Gastrocnemius medialis (tissue), 4 donors: ENCODE measurements around the gene ERICH6B. TPM values are rescaled to one million over a fixed set of nuclear protein-coding genes. Genes with fewer than 3 reads are reported as not detected.

ENCODE experiments used
- ATAC-seq, 2 donors: fragments of 150-250 bp; one replicate each; pipeline ENCODE4 v1.9.1; 2016
- DNase-seq, 2 donors: peaks; one replicate each; pipeline ENCODE4 v3.0.0-alpha.2; 2019
- H3K27ac ChIP-seq, 4 donors: fragments of 200-600 bp; sonication (generic); 1 replicate in 1 of 4; 2 replicates in 3 of 4; pipeline ENCODE4 v1.5.1; 2016 to 2018; ENCODE audit warnings: mild to moderate bottlenecking in 2 of 4, moderate library complexity in 1 of 4
- H3K27me3 ChIP-seq, 3 donors: fragments of 200-600 bp; sonication (generic) in 2 of 3; 1 replicate in 1 of 3; 2 replicates in 2 of 3; pipeline versions ENCODE4 v1.5.1 to v1.6.0; 2016 to 2019; ENCODE audit warnings: mild to moderate bottlenecking in 1 of 3, moderate library complexity in 1 of 3
- H3K36me3 ChIP-seq, 2 donors: fragments of 200-600 bp; sonication (generic) in 1 of 2; one replicate each; pipeline ENCODE4 v1.5.1; 2017 to 2018
- H3K4me1 ChIP-seq, 2 donors: fragments of 200-600 bp; sonication (generic) in 1 of 2; one replicate each; pipeline ENCODE4 v1.5.1; 2016 to 2017; ENCODE audit warnings: mild to moderate bottlenecking in 2 of 2
- H3K4me3 ChIP-seq, 4 donors: fragments of 200-600 bp; sonication (generic) in 3 of 4; 1 replicate in 1 of 4; 2 replicates in 3 of 4; pipeline ENCODE4 v1.5.1; 2016 to 2019; ENCODE audit warnings: mild to moderate bottlenecking in 2 of 4
- H3K9me3 ChIP-seq, 3 donors: fragments of 200-600 bp; sonication (generic) in 2 of 3; 1 replicate in 1 of 3; 2 replicates in 2 of 3; pipeline ENCODE4 v1.5.1; 2016 to 2019
- POLR2A ChIP-seq, 2 donors: fragments of 450-650 bp; IDR thresholded peaks; one replicate each; pipeline ENCODE4 v1.6.1; 2017; ENCODE audit warnings: antibody characterized with exemption in 2 of 2, mild to moderate bottlenecking in 2 of 2, moderate library complexity in 2 of 2
- in situ Hi-C, 4 donors: fragments of 200-750 bp; cut with MboI; loops; one replicate each; pipeline versions ENCODE4 v1.15.0 to v1.8.0; 2017; ENCODE audit warnings: low sequenced_read_pairs in 4 of 4
- intact Hi-C: fragments of 100-400 bp; cut with DNase I; formaldehyde crosslinking; loops from one replicate; pipeline ENCODE4 v1.15.1; 2023; ENCODE audit warnings: low total_unique reads
- total RNA-seq, 4 donors: library from RNA; depleted of rRNA; stranded (reverse); fragments of >200 nt; gene quantifications; one replicate each; pipeline versions ENCODE4 v1.1.0 to v1.2.3, GENCODE V29; 2016
- TF ChIP-seq, protein P1 (sequence below), 5 experiments: fragments of 450-650 bp in 3 of 5; fragments of 200-600 bp in 2 of 5; sonication (generic) in 2 of 5; IDR thresholded peaks in 4 of 5; conservative IDR thresholded peaks in 1 of 5; 1 replicate in 4 of 5; 2 replicates in 1 of 5; pipeline ENCODE4 v1.5.1; 2016 to 2019; ENCODE audit warnings: antibody characterized with exemption in 5 of 5, mild to moderate bottlenecking in 3 of 5, moderate library complexity in 3 of 5

ERICH6B gene
- total RNA-seq, 4 donors from 2014 or later: not detected

DNA sequence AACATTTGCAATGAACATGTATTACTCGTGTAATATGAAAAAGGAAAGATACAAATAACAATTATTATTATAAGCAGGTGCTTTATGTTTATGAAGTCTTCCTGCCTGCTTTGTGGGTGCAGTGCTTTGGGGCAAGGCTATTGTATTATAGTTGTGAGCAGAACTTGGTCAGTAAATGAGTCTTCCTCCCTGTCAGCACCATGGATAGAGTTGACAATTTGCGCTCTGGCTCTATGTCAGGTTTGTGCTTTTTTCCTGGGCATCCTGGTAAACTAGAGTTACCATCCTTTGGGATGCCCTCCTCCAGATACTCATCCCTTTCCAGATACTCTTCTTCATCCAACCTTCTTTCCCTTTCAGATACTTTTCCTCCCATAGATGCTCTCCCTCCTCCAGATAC lies 19.6 kb downstream of the ERICH6B start:
- ATAC-seq: no peak
- Histone ChIP-seq H3K27me3 (no peaks in the 10 kb centered on the region), H3K27ac (no peak overlapping the region), H3K4me1 (no peaks in the 10 kb centered on the region), H3K4me3 (no peak overlapping the region), H3K36me3 (no peaks in the 10 kb centered on the region), H3K9me3 (no peaks in the 10 kb centered on the region)
- no peak for DNase-seq
- intact Hi-C loops (no loop called here), in situ Hi-C loops (no loop called here)
- TF ChIP-seq, protein P1, sequence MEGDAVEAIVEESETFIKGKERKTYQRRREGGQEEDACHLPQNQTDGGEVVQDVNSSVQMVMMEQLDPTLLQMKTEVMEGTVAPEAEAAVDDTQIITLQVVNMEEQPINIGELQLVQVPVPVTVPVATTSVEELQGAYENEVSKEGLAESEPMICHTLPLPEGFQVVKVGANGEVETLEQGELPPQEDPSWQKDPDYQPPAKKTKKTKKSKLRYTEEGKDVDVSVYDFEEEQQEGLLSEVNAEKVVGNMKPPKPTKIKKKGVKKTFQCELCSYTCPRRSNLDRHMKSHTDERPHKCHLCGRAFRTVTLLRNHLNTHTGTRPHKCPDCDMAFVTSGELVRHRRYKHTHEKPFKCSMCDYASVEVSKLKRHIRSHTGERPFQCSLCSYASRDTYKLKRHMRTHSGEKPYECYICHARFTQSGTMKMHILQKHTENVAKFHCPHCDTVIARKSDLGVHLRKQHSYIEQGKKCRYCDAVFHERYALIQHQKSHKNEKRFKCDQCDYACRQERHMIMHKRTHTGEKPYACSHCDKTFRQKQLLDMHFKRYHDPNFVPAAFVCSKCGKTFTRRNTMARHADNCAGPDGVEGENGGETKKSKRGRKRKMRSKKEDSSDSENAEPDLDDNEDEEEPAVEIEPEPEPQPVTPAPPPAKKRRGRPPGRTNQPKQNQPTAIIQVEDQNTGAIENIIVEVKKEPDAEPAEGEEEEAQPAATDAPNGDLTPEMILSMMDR (IDR thresholded peaks at IDR 0.05 in 4 of 5, conservative IDR thresholded peaks at IDR 0.05 in 1 of 5): no peak
- no peak for TF ChIP-seq POLR2A (IDR thresholded peaks at IDR 0.05)

DNA sequence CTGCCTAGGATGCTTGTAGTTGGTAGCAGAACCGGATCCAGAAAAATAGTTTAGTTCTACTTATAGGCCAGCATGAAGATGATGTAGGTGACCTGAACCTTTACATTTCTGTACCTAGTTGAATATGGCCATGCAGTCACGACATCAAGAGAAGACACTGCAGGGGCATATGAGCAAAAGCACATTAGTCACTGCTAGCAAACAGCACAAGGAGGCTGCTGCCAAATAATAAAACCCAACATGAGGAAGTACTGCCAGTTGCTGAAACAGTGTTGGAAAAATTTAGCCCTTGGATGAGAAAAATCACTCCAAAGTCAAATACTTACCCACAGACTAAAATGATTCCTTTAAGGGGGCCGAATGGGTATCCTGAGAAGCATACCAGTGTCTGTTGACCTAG lies 20.8 kb downstream of the ERICH6B start:
- intact Hi-C loops: no loop called here
- Histone ChIP-seq H3K36me3 (no peaks in the 10 kb centered on the region), H3K4me3 (no peak overlapping the region), H3K27ac (no peak overlapping the region), H3K4me1 (no peaks in the 10 kb centered on the region), H3K27me3 (no peaks in the 10 kb centered on the region), H3K9me3 (no peaks in the 10 kb centered on the region)
- DNase-seq: no peak
- in situ Hi-C loops: no loop called here
- no peak for ATAC-seq
- TF ChIP-seq, protein P1 (IDR thresholded peaks at IDR 0.05 in 4 of 5, conservative IDR thresholded peaks at IDR 0.05 in 1 of 5): no peak
- TF ChIP-seq POLR2A (IDR thresholded peaks at IDR 0.05): no peak

DNA sequence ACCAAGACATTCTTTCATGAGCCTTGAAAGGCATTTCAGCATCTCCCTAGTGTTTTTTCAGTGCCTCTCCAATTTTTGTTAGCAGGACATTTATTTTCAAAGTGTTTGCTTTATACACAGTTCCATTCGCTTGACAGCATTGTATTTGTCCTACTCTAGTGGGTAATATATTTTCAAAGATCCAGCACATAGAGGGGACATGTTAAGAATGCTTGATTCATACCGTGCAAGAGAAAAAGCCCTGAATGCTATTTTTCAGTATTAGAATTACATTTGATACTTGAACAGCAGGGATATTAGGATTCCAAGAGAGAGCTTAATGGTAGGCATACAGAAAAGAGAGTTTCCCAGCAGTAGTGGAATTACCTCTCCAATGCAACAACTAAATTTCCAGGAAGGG lies 21.3 kb downstream of the ERICH6B start:
- in situ Hi-C loops (no loop called here), intact Hi-C loops (no loop called here)
- Histone ChIP-seq H3K27ac (no peak overlapping the region), H3K36me3 (no peaks in the 10 kb centered on the region), H3K4me3 (no peak overlapping the region), H3K4me1 (no peaks in the 10 kb centered on the region), H3K9me3 (no peaks in the 10 kb centered on the region), H3K27me3 (no peaks in the 10 kb centered on the region)
- ATAC-seq (no peak), DNase-seq (no peak)
- no peak for TF ChIP-seq POLR2A (IDR thresholded peaks at IDR 0.05)
- TF ChIP-seq, protein P1 (IDR thresholded peaks at IDR 0.05 in 4 of 5, conservative IDR thresholded peaks at IDR 0.05 in 1 of 5): no peak

DNA sequence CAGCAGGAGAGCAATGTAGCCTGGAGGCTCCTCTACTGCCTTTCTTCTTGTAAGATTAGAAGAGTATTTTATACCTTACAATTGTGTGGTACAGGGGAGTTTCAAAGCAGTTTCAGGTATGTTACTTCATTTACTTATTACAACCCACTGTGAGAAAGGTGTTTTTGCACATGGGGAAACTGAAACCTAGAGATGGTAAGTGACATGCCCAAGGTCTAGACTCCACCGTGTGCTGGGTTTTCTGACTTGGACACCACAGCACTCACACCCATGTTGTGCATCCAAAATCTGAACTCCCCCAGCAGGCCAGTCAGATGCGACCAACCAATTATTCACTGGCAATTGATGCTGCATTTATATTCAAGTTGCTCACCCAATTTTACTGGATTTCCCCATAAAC lies 22.8 kb downstream of the ERICH6B start:
- ATAC-seq (no peak), DNase-seq (no peak)
- TF ChIP-seq POLR2A (IDR thresholded peaks at IDR 0.05): no peak
- TF ChIP-seq, protein P1 (IDR thresholded peaks at IDR 0.05 in 4 of 5, conservative IDR thresholded peaks at IDR 0.05 in 1 of 5): no peak
- no peaks in the 10 kb centered on the region for H3K27me3 ChIP-seq
- H3K36me3 ChIP-seq: no peaks in the 10 kb centered on the region
- in situ Hi-C loops: no loop called here
- H3K27ac ChIP-seq: no peak overlapping the region
- no peaks in the 10 kb centered on the region for H3K9me3 ChIP-seq
- H3K4me3 ChIP-seq: no peak overlapping the region
- intact Hi-C loops: no loop called here
- H3K4me1 ChIP-seq: no peaks in the 10 kb centered on the region

DNA sequence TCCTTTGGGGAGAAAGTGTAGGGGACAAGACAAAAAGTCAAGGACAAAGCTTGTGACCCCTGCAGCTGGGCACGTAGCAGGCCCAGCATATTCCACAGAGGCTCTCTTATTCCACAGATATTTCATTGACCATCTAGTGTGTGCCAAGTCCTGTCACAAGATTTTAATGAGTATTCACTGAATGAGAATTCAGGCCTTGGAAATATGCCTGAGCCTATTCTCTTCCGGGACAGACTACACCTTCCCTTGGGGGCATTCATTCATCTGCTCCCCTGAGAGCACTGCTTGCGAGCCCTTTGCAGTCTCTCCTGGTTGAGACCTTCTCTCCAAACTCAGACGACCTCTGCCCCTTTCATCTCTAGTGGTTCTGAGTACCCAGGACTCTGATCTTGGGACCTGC lies 25.5 kb downstream of the ERICH6B start:
- in situ Hi-C loops: no loop called here
- intact Hi-C loops: no loop called here
- Histone ChIP-seq H3K4me1 (no peaks in the 10 kb centered on the region), H3K27ac (no peak overlapping the region), H3K9me3 (no peaks in the 10 kb centered on the region), H3K27me3 (no peaks in the 10 kb centered on the region), H3K4me3 (no peak overlapping the region), H3K36me3 (no peaks in the 10 kb centered on the region)
- ATAC-seq (no peak), DNase-seq (no peak)
- no peak for TF ChIP-seq POLR2A (IDR thresholded peaks at IDR 0.05)
- TF ChIP-seq, protein P1 (IDR thresholded peaks at IDR 0.05 in 4 of 5, conservative IDR thresholded peaks at IDR 0.05 in 1 of 5): no peak
